GM18517 (cell line): Measurements from ENCODE around the gene S1PR4.

ENCODE experiments used
- ATAC-seq: cut with Tn5 transposase; IDR thresholded peaks from one replicate; pipeline ENCODE4 v1.9.1; 2021; ENCODE audit warnings: mild to moderate bottlenecking, moderate library complexity; ENCODE audit not compliant: unreplicated experiment

The S1PR4 gene, protein sequence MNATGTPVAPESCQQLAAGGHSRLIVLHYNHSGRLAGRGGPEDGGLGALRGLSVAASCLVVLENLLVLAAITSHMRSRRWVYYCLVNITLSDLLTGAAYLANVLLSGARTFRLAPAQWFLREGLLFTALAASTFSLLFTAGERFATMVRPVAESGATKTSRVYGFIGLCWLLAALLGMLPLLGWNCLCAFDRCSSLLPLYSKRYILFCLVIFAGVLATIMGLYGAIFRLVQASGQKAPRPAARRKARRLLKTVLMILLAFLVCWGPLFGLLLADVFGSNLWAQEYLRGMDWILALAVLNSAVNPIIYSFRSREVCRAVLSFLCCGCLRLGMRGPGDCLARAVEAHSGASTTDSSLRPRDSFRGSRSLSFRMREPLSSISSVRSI

DNA sequence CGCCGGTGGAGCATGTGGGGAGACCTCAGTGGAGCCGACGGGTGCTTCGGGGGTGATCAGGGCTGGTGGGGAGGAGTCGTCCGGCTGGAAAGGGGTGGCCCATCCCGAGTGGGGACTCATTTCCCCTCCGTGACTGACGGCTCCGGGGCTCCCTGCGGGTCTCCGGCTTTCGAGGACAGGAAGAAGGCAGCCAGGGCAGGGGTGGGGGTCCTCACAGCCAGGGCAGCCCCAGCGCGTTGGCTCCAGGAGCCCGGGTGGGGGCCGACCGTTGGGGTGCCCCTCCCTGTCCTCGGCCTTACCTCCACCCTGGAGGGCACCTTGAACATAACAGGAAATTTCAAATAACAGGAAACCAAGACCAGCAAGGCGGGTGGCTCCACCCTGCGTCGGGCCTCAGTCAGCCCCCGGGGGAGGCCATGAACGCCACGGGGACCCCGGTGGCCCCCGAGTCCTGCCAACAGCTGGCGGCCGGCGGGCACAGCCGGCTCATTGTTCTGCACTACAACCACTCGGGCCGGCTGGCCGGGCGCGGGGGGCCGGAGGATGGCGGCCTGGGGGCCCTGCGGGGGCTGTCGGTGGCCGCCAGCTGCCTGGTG is at the start of gene S1PR4:
TSS of gene S1PR4 (plus strand) at position 393 of the 596 bp plus-strand sequence. CDS start at position 417, 24 bp downstream.
- ATAC-seq: peak; percentile 51

DNA sequence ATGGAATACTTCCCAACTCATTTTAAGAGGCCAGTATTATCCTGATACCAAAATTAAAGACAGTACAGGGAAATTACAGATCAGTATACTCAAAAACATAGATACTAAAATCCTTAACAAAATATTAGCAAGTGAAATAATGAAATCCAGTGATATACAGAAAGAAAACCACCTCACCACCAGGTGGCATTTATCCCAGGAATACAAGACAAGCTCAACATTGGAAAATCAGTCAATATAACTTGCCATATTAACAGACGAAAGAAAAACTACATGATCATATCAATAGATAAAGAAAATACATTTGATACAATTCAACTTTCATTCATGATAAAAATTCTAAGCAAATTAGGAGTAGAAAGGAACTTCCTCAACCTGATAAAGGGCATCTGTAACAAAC is 49.5 kb upstream of the S1PR4 start:
- ATAC-seq: no peak

DNA sequence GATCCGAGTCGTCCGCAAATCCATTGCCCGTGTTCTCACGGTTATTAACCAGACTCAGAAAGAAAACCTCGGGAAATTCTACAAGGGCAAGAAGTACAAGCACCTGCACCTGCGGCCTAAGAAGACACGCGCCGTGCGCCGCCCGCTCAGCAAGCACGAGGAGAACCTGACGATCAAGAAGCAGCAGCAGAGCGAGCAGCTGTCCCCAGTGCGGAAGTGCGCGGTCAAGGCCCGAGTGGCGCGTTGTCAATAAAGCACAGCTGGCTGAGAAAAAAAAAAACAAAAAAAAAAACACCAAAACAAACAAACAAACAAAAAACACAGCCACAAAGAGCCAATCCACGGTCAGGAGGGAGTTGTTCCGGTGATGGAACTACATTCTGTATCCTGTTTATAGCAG is 47.4 kb upstream of the S1PR4 start:
- ATAC-seq: no peak

DNA sequence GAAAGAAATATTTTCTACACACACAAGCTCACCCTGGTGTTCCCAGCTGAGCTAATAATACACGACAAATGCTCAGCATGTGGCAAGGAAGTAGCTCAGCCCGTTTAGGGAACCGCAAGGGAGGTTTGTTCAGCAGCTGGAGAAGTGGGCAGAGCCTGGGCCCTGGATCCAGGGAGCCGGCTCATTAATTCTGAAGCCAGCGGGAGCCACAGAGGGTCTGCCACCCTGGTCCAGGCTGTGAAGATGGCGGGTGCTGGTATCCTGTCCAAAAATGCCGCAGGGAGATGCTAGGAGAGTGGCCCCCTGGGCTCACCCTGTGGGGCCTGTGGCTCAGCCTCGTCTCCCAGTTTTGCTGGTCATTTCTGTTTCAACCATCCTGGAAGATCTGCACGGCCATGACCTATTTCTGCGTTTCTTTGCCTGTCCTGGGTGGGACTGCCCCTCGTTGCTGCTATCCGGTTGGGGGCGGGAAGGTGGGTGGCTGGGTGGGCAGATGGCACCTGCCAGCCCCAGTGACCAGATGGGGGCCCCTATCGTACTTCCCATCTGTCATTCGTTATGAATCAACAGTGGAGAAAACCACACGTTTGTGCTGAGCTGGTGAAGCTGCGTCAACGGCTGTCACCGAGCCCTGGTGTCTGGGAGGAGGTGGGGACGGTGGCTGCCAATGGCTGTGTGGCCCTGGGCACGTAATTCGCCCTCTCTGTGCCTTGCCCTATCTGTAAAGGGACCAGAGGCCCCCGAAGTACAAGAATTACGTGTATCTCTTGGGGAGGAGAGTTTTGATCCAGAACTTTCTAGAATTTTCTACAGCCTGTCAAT is 45.4 kb upstream of the S1PR4 start:
- peak; percentile 58 for ATAC-seq

DNA sequence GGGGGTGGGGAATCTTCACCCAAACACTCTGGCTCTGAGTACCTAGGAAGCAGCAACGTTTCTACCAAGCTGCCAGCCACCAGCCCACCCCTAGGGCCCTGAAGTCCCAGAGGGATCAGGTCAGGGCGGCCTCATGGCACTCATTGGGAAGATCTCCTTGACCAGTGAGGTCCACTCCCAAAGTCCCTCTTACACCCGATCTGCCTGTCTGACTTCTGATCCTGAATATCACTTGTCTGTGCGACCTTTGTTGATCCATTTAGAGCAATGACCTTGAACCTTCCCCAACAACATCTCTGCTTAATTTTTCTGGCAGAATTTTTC is 44.8 kb upstream of the S1PR4 start:
- ATAC-seq: no peak

DNA sequence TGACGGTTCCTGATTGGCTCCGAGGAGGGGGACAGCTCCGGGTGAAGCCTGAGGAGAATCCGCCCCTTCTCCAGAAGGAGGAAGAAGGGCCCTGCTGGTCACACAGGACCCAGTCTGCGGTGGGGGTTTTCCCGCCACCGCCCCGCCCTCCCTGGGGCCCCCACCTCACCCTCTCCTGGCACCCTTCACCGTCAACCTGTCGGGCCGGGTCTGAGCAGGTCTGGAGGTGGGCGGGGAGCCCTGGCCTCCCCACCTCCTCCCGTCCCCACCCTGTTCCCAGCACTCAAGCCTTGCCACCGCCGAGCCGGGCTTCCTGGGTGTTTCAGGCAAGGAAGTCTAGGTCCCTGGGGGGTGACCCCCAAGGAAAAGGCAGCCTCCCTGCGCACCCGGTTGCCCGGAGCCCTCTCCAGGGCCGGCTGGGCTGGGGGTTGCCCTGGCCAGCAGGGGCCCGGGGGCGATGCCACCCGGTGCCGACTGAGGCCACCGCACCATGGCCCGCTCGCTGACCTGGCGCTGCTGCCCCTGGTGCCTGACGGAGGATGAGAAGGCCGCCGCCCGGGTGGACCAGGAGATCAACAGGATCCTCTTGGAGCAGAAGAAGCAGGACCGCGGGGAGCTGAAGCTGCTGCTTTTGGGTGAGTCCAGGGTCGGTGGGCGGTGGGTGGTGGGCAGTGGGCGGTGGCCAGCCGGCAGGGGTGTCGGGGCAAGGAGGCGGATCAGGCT is 42.4 kb upstream of the S1PR4 start, which contains the start of gene GNA15:
TSS of gene GNA15 (plus strand) at position 73 of the 723 bp plus-strand sequence. CDS start at position 491, 418 bp downstream.
- ATAC-seq: no peak

DNA sequence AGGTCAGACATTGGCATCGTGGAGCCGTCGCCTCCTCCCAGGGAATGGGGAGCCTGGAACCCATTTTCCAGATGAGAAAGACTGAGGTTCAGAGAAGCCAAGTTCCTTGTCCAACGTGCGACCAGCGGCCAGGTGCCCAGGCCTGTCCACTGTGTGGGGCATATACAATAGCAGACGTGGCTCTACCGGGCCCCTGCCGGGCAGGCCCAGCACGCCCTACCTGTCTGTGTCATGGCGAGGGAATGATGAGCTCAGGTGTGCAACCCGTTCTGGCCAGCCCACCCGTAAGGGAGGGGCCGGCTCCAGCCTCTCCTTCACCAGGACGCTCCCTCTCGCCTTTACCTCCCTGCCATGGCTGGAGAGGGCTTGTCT is 41.9 kb upstream of the S1PR4 start:
- no peak for ATAC-seq

DNA sequence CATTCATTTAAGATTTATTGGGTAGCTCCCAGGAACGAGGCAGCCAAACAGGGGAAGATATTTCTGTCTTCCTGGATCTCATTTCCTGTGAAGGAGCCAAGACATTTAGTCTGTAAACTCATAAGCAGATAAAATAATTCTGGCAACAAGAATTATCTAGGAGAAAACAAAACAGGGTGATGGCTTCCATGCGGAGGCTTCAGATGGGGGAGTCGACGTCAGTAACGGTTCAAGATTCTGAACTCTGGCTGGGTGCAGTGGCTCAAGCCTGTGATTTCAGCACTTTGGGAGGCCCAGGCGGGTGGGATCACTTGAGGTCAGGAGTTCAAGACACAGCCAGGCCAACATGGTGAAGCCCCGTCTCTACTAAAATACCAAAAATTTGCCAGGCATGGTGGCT is 41.5 kb upstream of the S1PR4 start:
- ATAC-seq: no peak

DNA sequence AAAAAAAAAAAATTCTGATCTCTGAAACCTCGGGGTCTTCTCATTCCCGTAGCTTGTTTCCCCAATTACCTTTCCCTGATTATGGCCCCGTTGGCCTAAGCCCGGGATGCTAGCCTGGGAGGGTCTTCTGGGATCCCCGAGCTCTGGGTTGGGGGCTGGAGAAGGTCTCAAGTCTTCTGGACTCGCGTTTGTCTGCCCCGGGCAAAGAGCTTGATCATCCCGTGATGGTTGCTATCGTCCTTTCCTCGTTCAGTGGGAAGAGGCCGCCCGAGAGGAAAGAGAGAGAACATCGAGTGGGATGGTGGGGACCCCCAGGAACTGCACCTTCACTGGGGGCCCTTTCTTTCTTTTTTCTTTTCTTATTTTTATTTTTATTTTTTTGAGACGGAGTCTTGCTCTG is 40.3 kb upstream of the S1PR4 start:
- no peak for ATAC-seq

DNA sequence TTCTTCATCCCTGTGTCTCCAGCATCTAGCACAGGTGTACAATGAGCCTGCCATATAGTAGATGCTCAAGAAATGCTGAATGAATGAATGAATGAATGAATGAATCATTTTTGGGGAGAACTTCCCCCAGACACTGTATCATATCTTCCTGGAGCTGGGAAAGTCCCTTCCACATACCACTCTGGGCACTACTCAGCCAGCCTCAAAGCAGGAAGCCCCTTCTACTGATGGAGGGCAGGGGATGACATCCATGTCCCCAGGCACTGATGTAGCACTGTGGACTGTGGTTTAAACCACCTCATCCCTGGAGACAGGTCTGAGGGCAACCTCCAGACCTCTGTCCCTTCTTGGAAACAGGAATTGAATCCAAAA is 37.9 kb upstream of the S1PR4 start:
- no peak for ATAC-seq

DNA sequence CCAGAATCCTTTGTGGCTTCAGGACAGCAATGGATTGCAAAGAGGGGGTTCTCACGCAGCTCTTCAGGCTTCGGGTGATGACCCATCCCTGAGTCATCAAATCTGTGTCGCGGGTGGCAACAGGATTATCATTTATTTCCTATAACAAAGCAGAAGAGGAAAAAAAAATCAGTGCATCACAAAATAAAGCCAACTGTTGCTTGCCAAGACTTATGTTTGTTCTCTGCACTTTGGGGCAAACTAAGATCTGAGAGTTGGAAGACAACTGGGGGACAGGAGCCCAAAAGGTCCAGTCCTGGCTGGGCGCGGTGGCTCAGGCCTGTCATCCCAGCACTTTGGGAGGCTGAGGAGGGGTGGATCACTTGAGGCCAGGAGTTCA is 36.3 kb upstream of the S1PR4 start:
- ATAC-seq: no peak

DNA sequence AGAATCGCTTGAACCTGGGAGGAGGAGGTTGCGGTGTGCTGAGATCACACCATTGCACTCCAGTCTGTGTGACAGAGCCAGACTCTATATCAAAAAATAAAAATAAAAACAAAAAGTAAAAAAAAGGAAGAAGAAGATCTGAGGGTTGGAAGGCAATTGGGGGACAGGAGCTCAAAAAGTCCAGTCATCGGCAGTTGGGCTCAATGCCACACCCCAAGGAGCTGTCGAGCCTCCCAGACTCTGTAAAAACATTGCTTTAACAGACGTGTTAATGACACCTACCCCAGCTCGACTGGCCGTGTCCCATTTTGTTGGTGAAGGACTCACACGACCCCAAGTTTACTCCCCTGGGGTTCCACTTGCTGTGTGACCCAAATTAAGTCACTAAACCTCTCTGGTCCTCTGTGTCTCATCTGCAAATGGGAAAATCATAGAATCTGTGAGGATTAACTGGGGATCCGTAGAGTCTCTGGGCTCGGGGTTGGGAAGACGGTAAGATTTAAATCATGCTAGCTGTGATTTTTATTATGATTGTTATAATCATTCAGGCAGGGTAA is 35.7 kb upstream of the S1PR4 start:
- ATAC-seq: no peak

DNA sequence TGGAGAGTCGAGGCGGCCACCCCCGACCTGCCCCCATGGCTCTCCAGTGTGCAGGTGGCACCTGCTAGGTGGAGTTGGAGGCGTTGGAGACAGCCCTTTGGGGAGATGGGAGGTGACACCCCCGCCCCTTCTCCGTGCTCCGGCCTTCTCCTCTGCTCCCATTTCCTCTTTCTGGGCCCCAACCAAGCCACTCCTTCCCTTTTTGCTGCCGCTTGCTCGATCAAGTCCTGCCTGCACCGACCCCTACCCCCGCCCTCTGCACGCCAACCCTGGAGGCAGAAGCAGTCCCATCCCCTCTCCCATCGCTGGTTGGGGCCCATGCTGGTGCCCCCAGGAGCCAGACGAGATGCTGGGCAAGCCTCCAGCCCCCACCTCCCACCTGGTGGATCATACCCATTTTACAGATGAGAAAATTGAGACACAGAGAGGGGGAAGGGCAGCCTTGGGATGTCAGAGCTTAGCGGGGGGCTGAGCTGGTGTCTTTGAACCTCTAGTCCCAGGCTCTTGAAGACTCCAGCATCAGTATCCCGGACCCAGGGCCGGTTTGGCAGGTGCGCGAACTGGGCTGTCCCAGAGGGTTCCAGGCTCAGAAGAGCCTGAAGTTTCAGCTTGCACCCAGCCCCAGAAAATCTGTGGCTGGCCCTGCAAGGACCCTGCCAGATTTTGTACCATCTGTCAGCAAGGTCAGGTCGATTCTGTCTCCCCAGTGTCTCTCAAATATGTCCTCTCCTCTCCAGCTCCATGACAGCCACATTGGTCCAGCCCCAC is 32.5 kb upstream of the S1PR4 start:
- no peak for ATAC-seq

DNA sequence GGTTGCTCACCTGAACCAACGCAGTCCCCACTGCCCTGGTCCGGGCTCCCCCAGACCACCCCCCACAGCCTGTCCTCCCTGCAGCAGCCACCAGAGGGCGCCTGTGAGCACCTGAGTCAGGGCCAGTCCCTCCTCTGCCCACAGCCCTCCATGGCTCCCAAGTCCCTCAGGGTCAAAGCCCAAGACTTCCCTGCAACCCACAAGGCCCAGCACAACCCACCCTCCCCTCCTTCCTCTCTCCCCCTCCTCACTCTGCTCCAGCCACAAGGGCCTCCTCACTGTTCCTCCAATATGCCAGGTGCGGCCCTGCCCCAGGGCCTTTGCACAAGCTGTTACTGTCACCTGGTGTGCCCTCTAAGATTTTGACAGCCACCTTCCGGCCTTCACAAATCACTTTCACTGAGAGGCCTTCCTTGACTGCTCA is 31.9 kb upstream of the S1PR4 start:
- no peak for ATAC-seq

DNA sequence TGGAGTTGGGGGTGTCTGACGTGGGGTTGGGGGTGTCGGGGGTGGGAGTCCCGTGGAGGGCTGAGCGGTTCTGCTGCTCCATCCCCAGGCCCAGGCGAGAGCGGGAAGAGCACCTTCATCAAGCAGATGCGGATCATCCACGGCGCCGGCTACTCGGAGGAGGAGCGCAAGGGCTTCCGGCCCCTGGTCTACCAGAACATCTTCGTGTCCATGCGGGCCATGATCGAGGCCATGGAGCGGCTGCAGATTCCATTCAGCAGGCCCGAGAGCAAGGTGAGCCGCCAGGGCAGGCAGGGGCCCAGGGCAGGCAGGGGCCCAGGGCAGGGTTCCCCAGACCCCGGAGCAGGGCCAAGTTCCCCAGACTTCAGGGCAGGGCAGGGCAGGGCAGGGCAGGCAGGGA is 30.1 kb upstream of the S1PR4 start:
- ATAC-seq: no peak

DNA sequence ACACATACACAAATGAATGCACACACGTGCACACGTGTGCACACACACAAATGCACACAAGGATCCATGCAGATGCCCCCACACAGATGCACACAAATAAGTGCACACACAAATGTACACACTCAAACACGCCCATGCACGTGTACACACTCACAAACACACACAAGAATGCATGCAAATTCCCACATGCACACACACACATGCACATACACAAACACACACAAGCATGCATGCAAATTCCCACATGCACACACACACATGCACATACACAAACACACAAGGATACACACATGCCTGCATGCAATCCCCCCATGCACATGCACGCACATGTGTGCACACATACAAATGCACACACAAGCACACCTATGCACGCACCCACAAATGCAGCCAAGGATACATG is 29.5 kb upstream of the S1PR4 start:
- no peak for ATAC-seq

DNA sequence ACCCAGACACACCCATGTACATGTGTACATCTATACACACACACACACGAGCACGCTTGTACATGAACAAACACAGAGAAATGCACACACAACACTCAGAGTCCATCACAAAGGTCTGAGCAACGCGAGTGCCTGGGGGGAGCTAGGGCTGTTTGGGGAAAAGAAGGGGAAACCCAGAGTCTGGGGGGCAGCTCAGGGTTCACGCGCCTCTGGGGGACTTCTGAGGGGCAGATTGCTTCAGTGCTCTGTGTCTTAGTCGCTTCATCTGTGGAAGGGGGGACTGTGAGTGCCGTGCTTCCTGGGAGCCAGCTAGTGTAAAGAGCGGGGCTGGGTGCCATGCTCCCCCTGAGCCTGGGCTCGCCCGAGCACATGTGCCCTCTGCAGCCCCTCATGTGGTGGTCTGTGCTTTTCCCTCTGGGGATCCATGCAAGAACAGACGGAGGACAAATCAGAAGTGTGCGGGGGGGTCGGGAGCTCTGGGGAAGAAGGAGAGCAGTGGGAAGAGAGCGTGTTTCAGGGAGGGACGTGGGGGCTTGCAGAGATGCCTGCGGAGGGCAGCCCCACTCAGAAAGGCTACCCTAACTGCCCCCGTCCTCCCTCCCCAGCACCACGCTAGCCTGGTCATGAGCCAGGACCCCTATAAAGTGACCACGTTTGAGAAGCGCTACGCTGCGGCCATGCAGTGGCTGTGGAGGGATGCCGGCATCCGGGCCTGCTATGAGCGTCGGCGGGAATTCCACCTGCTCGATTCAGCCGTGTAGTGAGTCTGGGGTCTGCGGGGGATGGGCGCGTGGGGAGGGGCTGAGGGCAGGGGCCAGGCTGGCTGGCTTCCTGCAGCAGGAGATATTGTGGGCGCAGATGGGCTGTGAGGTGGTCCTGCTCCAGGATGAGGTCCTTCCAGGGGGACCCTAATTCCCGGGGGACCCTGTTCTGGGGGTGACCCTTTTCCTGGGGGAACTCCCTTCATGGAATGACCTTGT is 28.8 kb upstream of the S1PR4 start:
- ATAC-seq: no peak

DNA sequence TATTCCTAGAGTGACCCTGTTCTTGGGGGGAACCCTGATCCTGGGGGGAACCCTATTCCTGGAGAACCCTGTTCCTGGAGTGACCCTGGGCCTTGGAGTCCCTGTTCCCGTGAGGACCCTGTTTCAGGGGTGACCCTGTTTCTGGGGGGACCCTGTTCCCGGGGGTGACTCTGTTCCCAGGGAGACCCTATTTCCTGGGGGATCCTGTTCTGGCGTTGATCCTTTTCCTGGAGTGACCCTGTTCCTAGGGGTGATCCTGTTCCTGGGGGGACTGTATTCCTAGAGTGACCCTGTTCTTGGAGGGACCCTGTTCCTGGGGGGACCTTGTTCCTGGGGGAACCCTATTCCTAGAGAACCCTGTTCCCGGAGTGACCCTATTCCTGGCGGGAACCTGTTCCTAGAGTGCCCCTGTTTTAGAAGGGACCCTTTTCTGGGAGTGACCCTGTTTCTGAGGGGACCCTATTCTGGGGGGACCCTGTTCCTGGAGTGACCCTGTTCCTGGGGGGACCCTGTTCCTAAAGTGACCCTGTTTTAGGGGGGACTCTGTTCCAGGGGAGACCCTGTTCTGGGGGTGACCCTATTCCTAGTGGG is 27.7 kb upstream of the S1PR4 start:
- no peak for ATAC-seq
